NCI-H2081 treated with DMSO at 0.1 percent for 48 hours (cell line): ENCODE data around the gene ARL3.

Experiments used
- DNase-seq: peaks from one replicate; lab custom pipeline; 2025; lab: John Stamatoyannopoulos, UW

ARL3 gene

GRCh38 chr10:102650655-102651454 is 63.3 kb downstream of the ARL3 start:
- DNase-seq, result no peak

GRCh38 chr10:102649797-102650654 is 64.2 kb downstream of the ARL3 start:
- DNase-seq, result no peak

- no peak for DNase-seq
Observed at GRCh38 chr10:102648889-102649796, 65.1 kb downstream of the ARL3 start.

DNA sequence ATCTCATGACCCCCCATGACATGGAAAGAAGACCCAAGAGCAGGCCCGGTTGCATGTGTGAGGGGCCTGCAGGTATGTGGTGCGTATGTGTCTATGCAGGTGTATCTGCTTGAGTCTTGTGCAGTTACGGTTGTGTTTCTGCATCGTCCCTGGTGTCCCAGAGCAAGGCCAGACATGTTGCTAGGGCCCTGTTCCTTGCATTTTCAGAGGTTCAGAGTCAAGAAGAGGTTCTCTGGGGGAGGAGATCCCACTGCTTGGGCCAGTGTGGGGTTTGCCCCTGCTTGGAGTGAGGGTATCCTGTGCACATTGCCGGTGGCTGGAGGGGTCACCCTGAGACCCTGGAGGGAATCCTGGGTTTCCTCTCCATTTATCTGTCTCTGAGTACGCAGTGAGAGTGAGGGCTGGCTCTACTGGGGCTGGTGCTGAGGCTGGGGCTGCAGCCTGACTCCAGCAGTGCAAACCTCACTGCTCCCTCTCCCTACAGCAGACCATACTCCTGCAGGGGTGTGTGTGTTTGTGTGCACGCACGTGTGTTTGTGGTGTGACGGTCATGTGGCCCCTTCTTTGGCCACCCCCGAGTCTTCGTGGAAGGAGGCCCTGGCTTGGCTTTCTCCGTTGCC is 65.8 kb downstream of the ARL3 start:
- no peak for DNase-seq

DNA sequence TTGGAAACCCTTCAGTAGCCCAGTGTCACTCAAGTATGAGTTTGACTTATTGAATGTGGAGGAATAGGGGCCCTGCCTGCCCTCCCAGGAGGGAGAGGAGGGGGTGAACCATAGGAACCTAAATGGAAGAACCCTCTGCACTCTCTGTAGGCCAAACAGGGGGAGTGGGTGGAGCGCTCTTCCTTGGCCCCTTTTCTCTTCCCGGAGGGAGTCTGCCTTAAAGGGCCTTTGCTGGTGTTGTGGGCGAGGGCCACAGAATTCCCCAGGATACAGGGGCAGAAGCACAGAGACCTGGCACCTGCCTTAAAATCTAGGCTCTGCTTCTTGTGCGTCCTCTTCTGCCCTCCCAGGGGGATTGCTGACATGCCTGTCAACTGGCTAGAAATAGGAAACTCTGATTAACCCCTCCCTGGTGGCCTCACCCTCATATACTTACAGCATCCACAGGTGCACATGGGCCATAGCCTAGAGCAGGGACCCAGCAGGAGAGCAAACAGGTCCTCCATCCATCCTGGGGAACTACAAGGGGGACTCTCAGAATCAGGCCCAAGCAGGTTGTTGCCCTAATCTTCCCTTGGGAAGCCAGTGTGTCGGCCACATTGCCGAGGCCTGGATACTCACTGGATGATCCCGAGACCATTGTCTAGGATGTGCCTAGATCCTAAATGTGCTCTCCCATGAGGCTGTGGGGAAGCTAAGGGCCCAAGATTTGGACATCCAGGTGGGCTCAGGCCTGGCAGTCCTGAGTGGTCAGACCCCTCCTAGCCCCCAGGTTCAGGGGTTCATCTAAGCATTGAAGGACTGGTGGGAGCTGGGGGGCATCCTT is 66.5 kb downstream of the ARL3 start:
- no peak for DNase-seq

DNA sequence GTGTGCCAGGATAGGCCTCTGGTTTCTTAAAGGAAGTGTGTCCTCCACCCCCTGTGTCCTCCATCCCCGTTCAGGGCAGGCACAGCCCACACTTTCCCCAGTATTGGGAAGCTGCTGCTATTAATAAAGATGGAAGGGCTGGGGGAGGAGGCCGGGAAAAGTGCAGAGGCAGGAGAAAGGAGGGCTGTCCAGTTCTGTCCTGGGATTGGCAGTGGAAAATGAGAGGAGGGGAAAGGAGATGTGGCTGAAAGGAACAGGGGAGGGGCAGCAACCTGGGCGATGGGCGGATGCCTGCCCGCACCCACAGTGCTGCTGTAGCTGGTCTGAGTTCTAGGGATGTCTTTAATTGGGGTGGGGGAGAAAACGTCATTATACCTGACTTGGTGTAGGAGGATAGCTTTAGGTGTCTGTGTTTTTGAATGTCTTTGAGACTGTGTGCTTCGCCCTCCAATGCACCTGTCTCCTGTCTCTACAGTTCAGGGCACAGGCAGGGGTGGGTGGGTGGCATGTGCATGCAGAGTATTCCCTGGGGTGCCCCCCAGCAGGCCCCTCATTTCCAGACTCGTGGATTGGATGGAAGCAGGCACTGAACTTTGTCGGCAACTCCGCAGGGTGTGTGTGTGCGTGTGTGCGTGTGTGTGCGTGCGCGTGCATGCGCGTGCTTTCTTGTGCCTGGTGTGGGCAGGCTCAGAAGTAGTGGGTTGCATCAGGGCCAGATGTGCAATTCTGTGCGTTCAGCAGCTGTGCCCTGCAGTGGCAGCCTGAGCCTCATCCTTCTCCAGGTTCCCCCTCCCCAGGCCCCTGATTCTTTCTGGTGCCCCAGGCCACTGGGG is 67.4 kb downstream of the ARL3 start:
- DNase-seq, result no peak

DNA sequence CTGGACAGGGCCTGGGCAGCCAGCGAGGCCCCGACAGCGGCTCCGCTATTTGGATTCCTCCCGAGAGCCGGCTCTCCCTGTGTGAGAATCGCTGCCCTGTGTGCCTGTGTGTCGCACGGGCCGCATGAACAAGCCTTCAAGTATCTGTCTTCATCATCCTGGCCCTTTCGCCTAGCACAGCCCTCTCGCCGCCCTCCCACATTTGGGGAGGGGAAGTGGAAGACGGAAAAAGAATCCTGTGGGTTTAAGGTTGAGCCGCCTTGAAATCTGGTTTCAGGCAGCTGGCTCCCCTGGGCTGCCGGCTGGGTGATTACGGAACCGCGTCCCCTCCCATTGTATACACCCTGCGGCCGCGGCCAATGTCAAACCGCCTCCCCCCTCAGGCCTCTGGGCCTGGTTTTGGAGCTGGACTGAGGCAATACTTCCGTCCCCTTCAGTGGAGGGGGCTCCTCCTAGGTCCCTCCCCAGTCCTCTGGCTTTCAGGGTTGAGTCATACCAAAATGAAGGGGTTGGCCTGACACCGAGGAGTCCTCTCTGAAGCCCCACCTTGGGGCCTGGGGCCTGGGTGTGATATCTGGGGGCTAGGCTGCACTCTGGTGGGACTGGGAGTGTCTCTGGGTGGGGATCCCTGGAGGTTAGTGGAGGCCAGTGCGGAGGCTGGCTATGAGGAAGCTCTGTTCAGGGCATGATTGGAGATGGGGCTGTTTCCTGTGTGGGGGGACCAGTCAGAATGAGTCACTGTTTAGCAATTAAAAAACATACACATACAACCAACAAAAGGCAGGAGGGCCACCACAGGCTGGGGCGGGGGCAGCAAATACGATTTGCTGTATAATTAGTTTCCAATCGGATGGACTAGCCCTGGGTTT is 68.2 kb downstream of the ARL3 start:
- no peak for DNase-seq

GRCh38 chr10:102645388-102645740 is 68.8 kb downstream of the ARL3 start:
- no peak for DNase-seq

GRCh38 chr10:102644646-102645387 is 69.4 kb downstream of the ARL3 start:
- DNase-seq, result peak; percentile 23

GRCh38 chr10:102644066-102644645 is 70.0 kb downstream of the ARL3 start, which contains the start of gene TRIM8:
TRIM8 (plus strand) TSS chr10:102644479; CDS start chr10:102644618, 139 bp downstream.
- no peak for DNase-seq

DNA sequence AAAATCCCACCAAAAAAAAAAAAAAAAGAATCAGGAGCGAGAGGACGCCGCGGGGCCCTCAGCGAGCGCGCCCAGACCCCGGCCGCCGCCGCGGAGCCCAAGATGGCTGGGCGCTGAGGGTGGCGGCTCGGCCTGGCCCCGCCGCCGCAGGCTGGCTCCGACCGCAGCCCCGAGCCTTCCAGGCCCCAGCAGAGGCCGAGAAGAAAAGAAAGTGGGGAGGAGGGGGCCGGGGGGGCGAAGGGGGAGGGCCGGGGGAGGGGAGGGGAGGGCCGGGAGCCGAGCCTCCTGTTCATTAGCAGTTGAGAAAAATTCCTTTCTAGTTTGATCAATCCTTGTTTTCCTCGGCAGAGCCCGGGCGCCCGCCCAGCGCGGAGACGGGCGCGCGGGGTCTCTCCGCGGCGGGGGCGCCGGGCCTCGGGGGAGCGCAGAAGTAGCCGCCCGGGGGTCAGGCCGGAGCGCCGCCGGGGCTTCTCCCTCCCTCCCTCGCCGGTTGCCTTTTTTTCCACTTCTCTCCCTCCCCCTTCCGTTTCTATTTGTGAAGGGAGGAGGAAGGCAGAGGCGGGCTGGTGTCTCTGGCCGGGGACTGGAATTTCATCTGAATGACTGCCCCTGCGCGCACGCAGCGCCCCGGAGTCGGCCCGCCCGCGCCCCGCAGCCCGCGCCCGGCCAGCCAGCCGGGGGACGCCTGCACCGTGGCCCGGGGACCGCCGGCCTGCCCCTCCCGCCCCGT is 70.7 kb downstream of the ARL3 start:
- DNase-seq, result no peak

DNA sequence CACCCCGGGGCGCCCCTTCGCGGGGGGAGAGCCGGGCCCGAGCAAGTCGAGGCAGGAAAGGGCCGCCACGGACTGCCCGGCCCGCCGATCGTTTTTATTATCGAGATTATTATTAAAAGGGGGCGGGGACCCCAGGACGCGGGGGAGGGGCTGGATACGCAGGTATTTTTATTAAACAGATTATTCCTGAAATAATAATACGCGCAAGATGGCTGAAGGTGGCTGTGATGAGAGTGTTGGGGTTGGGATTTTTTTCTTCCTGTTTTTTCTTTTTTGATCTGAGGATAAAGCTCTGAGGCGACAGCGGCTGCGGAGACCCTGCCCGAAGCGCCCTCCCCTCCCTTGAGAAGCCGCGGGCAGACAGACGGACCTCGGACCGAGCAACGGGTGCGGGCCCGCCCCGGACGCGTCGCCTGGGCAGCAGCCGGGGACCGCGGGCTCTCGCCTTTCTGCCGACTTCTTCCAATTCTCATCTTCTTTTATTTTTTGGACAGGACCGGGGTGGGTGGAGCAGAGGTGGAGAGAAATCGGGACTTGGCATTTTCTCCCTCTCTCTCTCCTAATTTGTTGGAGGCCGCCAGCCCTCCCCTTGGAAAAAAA is 71.4 kb downstream of the ARL3 start:
- no peak for DNase-seq

- peak; percentile 79 for DNase-seq
Observed at GRCh38 chr10:102641880-102642735, 72.1 kb downstream of the ARL3 start.

- no peak for DNase-seq
Observed at GRCh38 chr10:102641402-102641801, 72.8 kb downstream of the ARL3 start.

GRCh38 chr10:102639537-102639936 is 74.7 kb downstream of the ARL3 start:
- no peak for DNase-seq

- DNase-seq, result no peak
Observed at GRCh38 chr10:102635377-102635776, 78.8 kb downstream of the ARL3 start.
